BJ (cell line): ENCODE data around the gene ERGIC1. TPM values are rescaled to one million over a fixed set of nuclear protein-coding genes. Genes with fewer than 3 reads are reported as not detected.

ENCODE experiments used
- CTCF ChIA-PET: fragments of 350-600 bp; formaldehyde crosslinking; extraction: SDS; loops from one replicate; lab custom pipeline; 2021; ENCODE audit warnings: antibody characterized with exemption, inconsistent platforms; lab: Yijun Ruan, JAX
- POLR2A ChIA-PET: fragments of 300-600 bp; sonication (Branson Sonifier 250); formaldehyde crosslinking; extraction: SDS; loops from one replicate; lab custom pipeline; 2021; ENCODE audit warnings: antibody characterized with exemption; lab: Charles Lee
- DNase-seq: peaks from one replicate; pipeline ENCODE4 v3.0.0-alpha.2; 2011; ENCODE audit warnings: low read depth
- H3K27me3 ChIP-seq: 2 replicates; pipeline ENCODE4 v1.6.0; 2011; ENCODE audit warnings: low read length; ENCODE audit not compliant: control insufficient read depth, insufficient read depth
- H3K36me3 ChIP-seq: 2 replicates; pipeline ENCODE4 v1.5.1; 2011; ENCODE audit warnings: low read length; ENCODE audit not compliant: control insufficient read depth, insufficient read depth
- H3K4me3 ChIP-seq: 2 replicates; pipeline ENCODE4 v1.5.1; 2011; ENCODE audit warnings: low read depth, mild to moderate bottlenecking, control low read depth, low read length
- polyA plus RNA-seq: library from polyadenylated mRNA; depleted of rRNA; stranded (reverse); fragments of >200 nt; gene quantifications from 2 replicates; pipeline ENCODE4 v1.2.3, GENCODE V29; 2011
- TF ChIP-seq, protein P1 (sequence below): IDR thresholded peaks from 2 replicates; pipeline ENCODE4 v1.5.1; 2011; ENCODE audit warnings: low read depth, mild to moderate bottlenecking, control low read depth, inconsistent platforms, low read length, moderate library complexity; ENCODE audit not compliant: insufficient read depth

The ERGIC1 gene
- polyA plus RNA-seq, 1 experiment = 216 TPM

- ChIA-PET POLR2A (no interaction called here), CTCF (interaction anchor here (0.6 to 4.0 kb wide), 9 partner anchors 11 to 176 kb away, joined by 3 to 23 read pairs (median 3); partner anchors contain the start of gene DUSP1)
- no peak for DNase-seq
- Histone ChIP-seq H3K36me3 (no peaks in the 10 kb centered on the region), H3K27me3 (no peaks in the 10 kb centered on the region), H3K4me3 (no peak overlapping the region)
- TF ChIP-seq, protein P1, sequence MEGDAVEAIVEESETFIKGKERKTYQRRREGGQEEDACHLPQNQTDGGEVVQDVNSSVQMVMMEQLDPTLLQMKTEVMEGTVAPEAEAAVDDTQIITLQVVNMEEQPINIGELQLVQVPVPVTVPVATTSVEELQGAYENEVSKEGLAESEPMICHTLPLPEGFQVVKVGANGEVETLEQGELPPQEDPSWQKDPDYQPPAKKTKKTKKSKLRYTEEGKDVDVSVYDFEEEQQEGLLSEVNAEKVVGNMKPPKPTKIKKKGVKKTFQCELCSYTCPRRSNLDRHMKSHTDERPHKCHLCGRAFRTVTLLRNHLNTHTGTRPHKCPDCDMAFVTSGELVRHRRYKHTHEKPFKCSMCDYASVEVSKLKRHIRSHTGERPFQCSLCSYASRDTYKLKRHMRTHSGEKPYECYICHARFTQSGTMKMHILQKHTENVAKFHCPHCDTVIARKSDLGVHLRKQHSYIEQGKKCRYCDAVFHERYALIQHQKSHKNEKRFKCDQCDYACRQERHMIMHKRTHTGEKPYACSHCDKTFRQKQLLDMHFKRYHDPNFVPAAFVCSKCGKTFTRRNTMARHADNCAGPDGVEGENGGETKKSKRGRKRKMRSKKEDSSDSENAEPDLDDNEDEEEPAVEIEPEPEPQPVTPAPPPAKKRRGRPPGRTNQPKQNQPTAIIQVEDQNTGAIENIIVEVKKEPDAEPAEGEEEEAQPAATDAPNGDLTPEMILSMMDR = no peak
Observed at GRCh38 chr5:172870715-172871461, 36.8 kb downstream of the ERGIC1 start.

DNA sequence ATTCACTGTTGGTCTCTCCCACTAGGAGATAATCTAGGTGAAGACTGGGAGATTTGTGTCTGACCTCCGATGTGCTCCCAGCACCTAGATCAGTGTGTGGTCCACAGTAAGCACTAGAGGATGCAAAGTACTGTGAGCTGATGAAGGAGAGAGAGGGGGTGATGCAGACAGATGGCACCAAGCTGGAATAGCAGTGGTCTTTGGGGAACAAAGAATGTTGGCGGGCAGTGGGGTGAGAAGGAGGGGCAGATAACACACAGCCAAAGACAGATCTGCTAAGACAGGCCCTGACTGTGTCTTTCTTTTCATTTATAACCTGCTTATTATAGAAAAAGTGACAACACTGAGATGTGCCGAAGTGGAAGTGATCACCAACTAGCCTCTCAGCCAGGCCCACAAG lies 37.5 kb downstream of the ERGIC1 start:
- DNase-seq = no peak
- POLR2A ChIA-PET = interaction anchor here (0.7 kb wide), 1 partner anchor 62 kb away, joined by 3 read pairs; no protein-coding TSS in a partner anchor
- Histone ChIP-seq H3K36me3 (no peaks in the 10 kb centered on the region), H3K4me3 (no peak overlapping the region), H3K27me3 (no peaks in the 10 kb centered on the region)
- CTCF ChIA-PET = interaction anchor here (0.8 to 4.0 kb wide), 5 partner anchors 27 to 101 kb away, joined by 3 to 23 read pairs (median 4); partner anchors contain the start of gene DUSP1
- TF ChIP-seq, protein P1 = no peak

DNA sequence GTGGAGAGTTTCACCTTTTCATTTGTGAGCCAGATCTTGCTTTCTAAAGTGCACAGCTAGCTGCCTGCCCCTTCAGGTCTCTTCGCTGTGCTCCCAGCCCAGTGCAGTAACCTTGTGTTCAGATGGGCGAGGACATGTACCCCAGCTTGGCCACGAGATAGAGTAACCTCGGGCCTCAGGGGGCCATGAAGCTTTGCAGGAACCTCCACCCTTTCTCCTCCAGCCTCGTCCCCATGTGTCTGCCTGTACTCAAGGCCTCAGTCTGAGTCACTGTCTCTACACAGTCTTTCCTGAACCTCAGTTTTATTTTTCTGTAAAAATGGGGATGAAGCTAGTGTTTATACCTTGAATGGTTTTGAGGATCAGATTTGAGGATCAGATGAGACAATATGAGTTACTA lies 37.9 kb downstream of the ERGIC1 start:
- Histone ChIP-seq H3K4me3 (no peak overlapping the region), H3K27me3 (no peaks in the 10 kb centered on the region), H3K36me3 (no peaks in the 10 kb centered on the region)
- TF ChIP-seq, protein P1 = no peak
- ChIA-PET POLR2A (interaction anchor here (0.7 kb wide), 1 partner anchor 62 kb away, joined by 3 read pairs; no protein-coding TSS in a partner anchor), CTCF (interaction anchor here (1.1 to 4.0 kb wide), 6 partner anchors 13 to 101 kb away, joined by 3 to 23 read pairs (median 5); partner anchors contain the start of gene DUSP1)
- DNase-seq = no peak

GRCh38 chr5:172872997-172873491 lies 39.0 kb downstream of the ERGIC1 start:
- TF ChIP-seq, protein P1 = no peak
- POLR2A ChIA-PET = no interaction called here
- H3K36me3 ChIP-seq = no peaks in the 10 kb centered on the region
- DNase-seq = no peak
- no peak overlapping the region for H3K4me3 ChIP-seq
- CTCF ChIA-PET = interaction anchor here (0.7 to 4.0 kb wide), 8 partner anchors 9 to 158 kb away, joined by 3 to 23 read pairs (median 5); partner anchors contain the start of gene DUSP1
- no peaks in the 10 kb centered on the region for H3K27me3 ChIP-seq

DNA sequence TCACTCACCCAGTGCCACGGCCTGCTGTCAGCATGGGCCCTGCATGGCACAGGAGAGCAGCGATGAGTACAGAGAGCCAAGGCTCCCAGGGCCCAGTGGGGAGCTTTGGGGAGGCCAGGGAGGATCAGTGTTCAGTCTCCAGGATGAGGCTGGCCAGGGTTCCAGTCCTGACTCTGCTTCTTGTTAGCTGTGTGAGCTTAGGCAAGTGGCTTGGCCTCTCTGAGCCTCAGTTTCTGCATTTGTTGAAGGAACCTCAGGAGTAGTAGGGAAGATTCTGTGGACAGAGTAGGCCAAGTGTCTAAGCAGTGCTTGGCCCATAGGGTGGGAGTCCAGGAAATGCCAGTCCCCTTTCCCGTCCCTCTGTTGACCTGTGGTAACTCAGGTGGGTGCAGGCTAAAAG lies 39.5 kb downstream of the ERGIC1 start:
- POLR2A ChIA-PET = no interaction called here
- H3K4me3 ChIP-seq = no peak overlapping the region
- CTCF ChIA-PET = interaction anchor here (0.7 to 4.0 kb wide), 7 partner anchors 9 to 159 kb away, joined by 3 to 23 read pairs (median 6); partner anchors contain the start of gene DUSP1
- TF ChIP-seq, protein P1 = no peak
- no peaks in the 10 kb centered on the region for H3K27me3 ChIP-seq
- DNase-seq = no peak
- no peaks in the 10 kb centered on the region for H3K36me3 ChIP-seq
